SK-N-DZ (cell line): ENCODE results near the gene KRTAP10-12.

Source experiments
- DNase-seq: peaks from one replicate; pipeline ENCODE4 v3.0.0-alpha.2; 2015; ENCODE audit warnings: low spot score

The KRTAP10-12 gene

GRCh38 chr21:44697811-44698734 is 1.1 kb downstream of the KRTAP10-12 start:
- DNase-seq, result no peak

GRCh38 chr21:44699502-44700001 is 2.6 kb downstream of the KRTAP10-12 start:
- no peak for DNase-seq

GRCh38 chr21:44700101-44701022 is 3.4 kb downstream of the KRTAP10-12 start:
- no peak for DNase-seq

GRCh38 chr21:44701023-44701400 is 4.0 kb downstream of the KRTAP10-12 start:
- no peak for DNase-seq

- no peak for DNase-seq
Observed at GRCh38 chr21:44701541-44701940, 4.6 kb downstream of the KRTAP10-12 start.

GRCh38 chr21:44702111-44702972 is 5.4 kb downstream of the KRTAP10-12 start:
- no peak for DNase-seq

- DNase-seq, result no peak
Observed at GRCh38 chr21:44702973-44703730, 6.2 kb downstream of the KRTAP10-12 start.

- DNase-seq, result no peak
Observed at GRCh38 chr21:44703731-44704635, 7.0 kb downstream of the KRTAP10-12 start.

- DNase-seq, result no peak
Observed at GRCh38 chr21:44704636-44705001, 7.6 kb downstream of the KRTAP10-12 start.

GRCh38 chr21:44706026-44706705 is 9.2 kb downstream of the KRTAP10-12 start:
- DNase-seq, result no peak

GRCh38 chr21:44706706-44707581 is 10.0 kb downstream of the KRTAP10-12 start:
- DNase-seq, result no peak

GRCh38 chr21:44708213-44708865 is 11.4 kb downstream of the KRTAP10-12 start:
- no peak for DNase-seq

GRCh38 chr21:44708866-44709425 is 12.0 kb downstream of the KRTAP10-12 start:
- DNase-seq, result no peak

GRCh38 chr21:44709426-44710293 is 12.7 kb downstream of the KRTAP10-12 start:
- no peak for DNase-seq

GRCh38 chr21:44710294-44710665 is 13.3 kb downstream of the KRTAP10-12 start:
- DNase-seq, result no peak

- no peak for DNase-seq
Observed at GRCh38 chr21:44710756-44711326, 13.9 kb downstream of the KRTAP10-12 start.
